Glomerular visceral epithelial cell (primary cell): ENCODE measurements around the gene PREP.

Experiments
- DNase-seq: peaks from one replicate; pipeline ENCODE4 v3.0.0-alpha.2; 2016; ENCODE audit errors: extremely low spot score

The PREP gene

DNA sequence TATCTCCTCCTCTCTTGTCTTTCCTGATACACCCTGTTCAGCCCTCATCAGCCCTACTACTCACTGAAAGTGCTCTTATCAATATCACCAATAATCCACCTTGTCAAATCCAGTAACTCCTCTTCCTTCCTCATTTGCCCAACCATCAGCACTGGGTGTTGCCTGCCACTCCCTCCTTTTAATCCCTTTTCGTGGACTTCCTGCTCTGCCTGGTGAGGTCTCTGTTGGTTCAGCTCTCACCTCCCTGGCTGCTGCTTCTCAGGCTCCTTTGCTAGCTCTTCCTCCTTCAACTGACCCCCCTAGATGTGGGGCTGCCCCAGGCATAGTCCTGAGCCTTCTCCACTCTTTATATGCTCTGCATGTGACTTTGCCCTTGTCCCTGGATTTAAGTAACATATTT, 92.5 kb downstream of the PREP start:
- no peak for DNase-seq

DNA sequence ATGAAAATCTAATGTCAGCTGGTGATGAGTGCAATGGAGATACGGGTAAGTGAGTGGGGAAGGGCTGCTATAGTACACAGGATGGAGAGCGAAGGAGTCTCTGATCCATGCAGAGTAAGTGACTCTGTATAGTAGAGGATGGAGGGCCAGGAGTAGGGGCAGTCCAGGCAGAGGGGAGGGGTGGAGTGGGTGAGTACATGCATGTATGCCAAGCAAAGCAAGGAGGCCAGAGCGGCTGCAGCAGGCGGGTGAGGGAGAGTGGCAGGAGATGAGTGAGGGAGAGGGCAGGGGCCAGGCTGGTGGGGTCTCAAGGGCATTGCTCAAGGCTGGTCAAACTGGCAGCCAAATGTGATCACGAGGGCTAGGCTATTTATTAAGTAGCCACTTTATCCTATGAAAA, 94.0 kb downstream of the PREP start:
- no peak for DNase-seq

GRCh38 chr6:105305521-105305920, 97.4 kb downstream of the PREP start:
- no peak for DNase-seq

DNA sequence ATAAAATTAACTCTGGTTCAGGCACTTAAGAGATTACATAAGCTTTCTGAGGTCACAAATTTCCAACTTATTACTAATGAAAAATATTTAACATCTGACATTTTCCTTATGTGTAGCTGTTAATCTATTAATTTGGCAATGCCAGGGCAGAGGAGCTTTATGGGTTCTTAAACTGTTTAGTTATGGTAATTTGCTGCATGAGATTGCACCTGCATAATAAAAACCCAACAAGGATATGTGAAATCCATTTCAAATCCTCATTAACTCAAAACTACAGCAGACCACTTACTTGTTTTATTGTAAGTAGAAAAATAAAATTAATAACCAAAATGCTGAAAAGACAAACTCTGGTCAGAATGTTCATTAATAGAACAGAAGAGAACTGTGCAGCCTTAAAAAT, 98.1 kb downstream of the PREP start:
- no peak for DNase-seq

DNA sequence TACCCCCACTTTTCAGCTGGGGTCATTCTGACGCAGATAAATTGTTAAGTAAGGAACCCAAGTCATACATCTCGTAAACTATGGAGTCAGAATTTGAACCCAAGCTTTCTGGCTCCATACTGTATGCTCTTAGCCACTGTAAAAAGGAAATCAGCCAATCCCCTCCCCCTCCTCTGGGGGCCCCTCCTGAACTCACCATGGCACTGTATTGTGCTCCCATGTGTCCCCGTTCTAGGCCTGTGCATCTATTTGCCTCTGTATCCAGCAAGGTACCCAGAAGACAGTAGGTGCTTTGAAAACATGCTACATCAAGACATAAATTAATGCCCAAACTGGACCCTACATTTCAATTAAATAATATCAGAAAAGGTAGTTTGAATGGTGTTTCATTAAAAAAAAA, 98.5 kb downstream of the PREP start:
- no peak for DNase-seq

DNA sequence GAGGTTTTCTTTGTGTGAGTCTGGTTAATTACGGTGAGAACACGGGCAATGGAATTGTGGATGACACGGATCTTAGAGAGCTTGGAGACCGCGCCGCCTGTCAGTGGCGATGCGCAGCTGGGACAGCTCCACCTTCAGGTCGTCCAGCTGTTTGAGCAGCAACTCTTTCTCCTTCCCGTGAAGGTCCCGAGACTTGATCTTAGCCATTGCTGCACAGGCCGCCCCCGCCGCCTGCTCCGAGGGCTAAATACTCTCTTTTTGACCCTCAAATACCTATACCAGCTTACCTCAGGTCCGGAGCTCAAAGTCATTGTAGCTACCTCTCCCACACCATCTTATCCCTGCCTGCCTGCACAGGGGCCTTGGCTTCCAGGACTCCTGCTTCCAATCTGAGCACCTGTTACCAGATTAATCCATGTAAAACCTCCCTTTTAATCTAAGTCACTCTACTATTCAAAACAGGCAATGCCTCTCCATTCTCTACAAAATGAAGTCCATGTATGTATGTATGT, 100.2 kb downstream of the PREP start:
- no peak for DNase-seq

DNA sequence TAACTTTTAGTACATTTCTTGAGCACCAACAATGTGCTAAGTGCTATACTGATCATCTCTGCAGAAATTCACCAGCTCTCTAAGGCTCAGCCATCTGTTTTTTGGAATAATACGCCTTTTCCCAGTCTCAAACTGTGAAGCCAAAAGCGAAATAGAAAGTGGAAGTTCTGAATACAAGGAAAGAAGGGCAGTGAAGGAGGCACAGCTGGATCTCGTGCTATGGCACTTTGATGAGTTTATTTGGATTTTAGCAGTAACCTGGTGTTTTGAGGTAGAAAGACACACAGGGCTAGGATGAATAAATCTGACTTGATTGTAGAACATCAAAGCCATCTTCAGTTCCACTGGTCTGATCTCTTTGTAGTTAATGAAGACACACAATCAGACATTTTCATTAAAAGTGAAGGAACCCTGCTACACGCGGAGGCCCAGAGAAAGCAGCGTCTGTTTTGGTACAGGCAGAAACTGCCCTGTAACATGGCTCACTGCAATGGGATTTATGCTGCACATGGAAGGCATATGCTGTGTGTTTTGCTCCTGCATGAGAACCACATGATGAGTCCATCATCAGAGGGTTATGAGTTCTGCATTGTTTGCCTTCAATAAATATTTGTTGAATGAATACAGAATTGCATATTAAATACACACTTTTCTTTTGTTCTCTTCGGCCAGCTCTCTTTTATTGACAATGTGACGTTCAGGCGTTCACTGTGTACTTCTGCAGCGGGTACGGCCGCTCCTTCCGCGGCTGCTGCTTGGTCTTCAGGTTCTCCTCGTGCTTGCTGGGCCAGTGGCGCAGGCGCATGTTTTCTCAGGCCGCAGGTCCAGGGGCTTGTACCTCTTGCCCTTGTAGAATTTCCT, 100.9 kb downstream of the PREP start:
- no peak for DNase-seq

DNA sequence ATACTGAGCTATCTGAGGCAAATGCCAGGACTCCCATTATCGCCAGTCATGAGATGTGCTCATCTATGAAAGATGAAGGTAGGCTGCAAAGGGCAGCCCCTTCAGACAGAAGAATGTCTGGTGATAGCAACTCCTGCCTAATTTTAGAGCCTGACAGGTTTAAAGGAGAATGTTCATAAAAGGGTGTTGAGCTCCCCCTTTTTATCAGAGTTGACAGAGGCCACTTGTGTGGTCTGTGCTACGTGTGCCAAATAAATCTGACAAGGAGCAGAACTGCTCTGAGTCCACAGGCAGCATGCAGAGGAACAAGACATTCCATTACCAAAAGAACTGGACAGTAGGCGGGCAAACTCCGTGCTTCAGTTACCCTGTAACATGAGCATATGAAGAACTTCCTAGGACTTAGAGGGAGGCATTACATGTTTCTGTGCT, 101.8 kb downstream of the PREP start:
- no peak for DNase-seq

DNA sequence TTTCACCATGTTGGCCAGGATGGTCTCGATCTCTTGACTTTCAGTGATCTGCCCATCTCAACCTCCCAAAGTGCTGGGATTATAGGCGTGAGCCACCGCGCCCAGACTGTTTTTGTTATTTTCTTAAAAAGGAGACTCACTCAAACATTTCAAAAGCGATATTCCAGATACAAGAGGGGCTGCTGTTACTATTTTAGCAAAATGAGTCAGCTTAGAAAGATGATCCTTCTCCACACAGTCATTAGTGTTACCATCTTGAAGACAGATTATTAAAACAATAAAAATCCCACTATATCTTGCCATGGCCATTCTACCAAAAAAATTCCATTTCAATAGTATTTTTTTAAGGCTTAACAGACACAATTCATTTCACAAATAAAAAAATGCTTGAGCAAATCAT, 102.8 kb downstream of the PREP start:
- no peak for DNase-seq

GRCh38 chr6:105294129-105294528, 108.8 kb downstream of the PREP start:
- no peak for DNase-seq

DNA sequence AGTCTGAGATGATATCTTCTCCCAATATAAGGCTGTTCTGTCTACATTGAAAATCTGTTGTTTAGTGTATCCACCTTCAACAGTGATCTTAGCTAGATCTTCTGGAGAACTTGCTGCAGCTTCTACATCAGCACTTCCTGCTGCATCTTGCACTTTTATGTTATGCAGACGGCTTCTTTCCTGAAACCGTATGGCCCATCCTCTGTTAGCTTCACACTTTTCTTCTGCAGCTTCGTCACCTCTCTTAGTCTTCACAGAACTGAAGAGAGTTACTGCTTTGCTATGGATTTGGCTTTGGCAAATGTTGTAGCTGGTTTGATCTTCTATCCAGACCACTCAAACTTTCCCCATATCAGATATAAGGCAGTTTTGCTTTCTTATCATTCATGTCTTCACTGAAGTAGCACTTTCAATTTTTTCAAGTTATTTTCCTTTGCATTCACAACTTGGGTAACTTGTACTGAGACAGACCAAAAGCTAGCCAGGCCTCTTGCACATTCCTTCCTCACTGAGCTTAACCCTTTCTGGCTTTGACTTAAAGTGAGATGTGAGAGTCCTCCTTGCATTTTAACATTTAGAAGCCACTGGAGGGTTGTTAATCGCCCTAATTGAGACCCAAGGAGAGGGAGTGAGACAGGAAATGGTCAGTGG, 110.1 kb downstream of the PREP start:
- no peak for DNase-seq

- no peak for DNase-seq
Measured at GRCh38 chr6:105291525-105291924, 111.4 kb downstream of the PREP start.

DNA sequence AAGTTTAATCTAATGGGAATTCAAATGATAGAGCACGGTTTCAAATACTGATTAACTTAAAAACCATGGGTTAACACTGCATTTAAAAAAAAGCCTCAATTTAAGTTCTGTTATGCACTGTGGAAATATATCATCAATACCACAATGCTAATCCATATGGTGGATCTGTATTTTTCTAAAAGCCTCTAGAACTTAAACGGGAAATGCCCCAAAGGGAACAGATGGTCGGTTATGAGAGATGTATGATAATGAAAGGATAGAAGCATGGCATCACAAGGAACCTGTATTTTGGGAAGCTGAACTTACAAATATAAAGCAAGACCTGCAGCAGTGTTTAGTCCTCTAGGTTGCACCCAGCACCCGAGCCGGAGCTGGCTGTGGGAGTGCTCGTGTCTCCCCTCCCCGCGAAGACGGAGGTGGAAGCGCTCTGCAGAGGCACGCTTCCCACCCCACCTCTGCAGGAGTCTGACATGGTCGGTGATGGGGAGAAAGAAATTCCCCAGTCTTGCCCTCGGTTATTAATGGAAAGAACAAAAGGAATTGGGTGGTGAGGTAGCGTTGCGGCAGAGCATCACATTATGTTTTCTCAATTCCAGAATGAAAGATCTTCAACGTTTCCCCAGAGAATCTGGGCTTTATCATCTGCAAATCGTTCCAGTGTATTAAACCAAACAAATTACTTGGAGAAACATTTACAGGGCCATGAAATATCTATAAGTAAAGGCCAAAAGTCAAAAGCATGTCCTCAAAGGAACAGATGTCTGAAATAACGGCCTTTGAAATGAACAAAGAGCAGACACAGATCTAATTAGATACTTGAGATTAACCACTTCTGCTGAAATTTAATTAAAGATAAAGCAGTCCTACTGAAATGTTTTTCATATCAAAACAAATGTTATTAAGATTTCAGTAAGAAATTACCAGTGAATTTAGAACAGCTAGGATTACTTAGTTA, 120.0 kb downstream of the PREP start:
- no peak for DNase-seq

GRCh38 chr6:105280033-105280432, 122.8 kb downstream of the PREP start:
- no peak for DNase-seq

DNA sequence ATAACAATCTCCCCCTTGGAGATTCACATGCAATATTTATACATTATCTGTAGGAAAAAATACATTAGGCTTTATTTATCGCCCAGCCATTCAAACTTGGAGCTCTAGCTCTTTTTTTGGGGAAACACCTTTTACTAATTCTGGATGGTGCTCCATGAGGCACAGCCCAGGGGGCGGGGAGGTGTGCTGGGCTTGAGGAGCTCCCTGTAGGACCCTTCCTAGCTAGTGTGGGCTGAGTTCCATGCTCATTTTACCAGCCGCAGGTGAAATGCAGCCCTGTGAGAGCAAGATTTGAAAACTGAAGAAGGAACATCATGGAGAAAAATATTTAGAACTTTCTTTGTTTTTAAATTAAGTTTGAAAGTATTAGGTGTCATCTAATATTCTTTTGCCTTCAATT, 123.4 kb downstream of the PREP start:
- DNase-seq, result no peak

DNA sequence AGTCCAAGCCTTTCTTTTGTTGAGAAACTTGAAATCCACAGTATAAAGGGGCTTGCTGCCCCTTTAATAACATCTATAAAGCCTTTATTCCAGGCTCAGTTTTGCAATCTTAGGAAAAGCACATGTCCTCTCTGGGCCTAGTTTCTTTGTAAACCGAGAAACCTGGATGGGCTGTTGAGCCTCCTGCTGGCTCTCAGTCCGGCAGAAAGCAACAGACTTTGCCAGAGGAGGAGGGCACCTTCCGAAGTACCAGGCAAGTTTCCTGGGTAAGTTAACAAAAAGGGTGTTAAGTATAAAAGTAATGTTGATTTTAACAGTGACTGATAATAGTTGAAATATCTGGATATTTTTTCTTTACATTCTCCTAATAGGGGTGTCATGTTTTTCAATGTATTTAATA, 124.1 kb downstream of the PREP start:
- DNase-seq, result no peak

- no peak for DNase-seq
Measured at GRCh38 chr6:105278035-105278434, 124.8 kb downstream of the PREP start.

DNA sequence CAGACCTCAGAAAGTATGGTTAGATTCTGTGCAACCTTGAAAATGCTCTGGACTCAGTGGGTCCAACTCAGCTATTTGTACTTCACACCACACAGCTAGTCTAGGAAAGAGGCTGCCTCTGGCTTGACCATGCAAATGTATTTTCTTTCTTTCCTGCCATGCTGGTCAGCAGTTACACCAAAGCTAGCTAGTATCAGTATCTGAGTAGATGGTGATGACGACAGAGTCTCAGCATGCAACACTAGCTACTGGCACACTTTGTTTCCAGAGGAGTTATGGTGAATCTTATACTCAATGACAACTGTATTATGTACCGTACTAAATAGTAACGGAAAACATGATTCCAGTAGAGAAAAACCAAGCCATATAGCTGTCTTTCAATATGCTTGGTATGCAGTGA, 126.5 kb downstream of the PREP start:
- DNase-seq, result no peak

GRCh38 chr6:105275542-105275941, 127.3 kb downstream of the PREP start:
- DNase-seq, result no peak

GRCh38 chr6:105274678-105275077, 128.2 kb downstream of the PREP start:
- no peak for DNase-seq

DNA sequence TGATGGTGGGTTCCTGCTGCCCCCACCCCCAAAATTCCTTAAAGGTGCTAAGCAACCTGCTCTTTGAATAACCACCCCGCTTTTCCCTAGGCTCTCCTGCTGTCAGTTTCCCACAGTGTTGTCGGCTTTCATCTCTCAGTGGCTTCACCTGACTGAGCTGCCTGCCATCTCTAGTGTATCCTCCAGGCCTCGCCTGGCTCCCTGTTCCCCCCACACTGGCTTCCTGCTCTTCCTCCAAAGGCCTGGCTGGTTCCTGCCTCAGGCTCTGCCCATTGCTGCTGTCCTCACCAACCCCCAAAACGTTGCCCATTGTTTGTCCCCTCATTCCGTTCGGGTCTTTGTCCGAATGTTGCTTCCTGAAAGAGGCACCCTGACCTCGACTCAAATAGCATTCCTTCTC, 129.3 kb downstream of the PREP start:
- DNase-seq, result no peak

DNA sequence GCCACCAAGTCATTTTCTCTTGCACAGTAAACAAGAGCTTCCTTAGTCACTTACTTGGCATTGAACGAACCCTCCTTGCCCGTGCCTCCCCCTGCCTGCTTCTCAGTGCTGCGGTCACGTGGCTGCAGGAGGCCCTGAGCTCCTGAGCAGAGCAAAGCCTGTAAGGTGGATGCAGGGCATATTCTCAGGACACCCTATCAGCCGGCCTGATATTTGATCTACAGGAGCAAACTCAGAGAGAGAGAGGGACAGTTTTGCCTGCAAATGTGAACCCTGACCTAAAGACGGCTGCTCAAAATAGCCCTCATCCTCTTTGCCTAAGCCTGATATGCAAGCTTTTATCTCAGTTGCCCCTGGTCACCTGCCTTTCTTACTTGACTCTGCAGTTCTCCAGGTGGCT, 130.1 kb downstream of the PREP start:
- peak; percentile 22 for DNase-seq
